ENCODE data around the gene PRPF8.
"Not testable (repeated sequence)": the region's sequence is repeated elsewhere in the genome, so short reads cannot be mapped to it uniquely, and the experiment has no call there.

The PRPF8 gene

GRCh38 chr17:1688405-1688804 lies 3.7 kb upstream of the PRPF8 start:
- DNase-seq: not testable (repeated sequence)

GRCh38 chr17:1686086-1686485 lies 1.4 kb upstream of the PRPF8 start:
- no peak for DNase-seq

- no peak for DNase-seq
These were observed 1.2 kb downstream of the PRPF8 start for GRCh38 chr17:1683459-1683858.

GRCh38 chr17:1676401-1676800 lies 8.3 kb downstream of the PRPF8 start:
- DNase-seq: no peak

GRCh38 chr17:1673041-1673785 lies 11.5 kb downstream of the PRPF8 start:
- DNase-seq: no peak

GRCh38 chr17:1663934-1664333 lies 20.7 kb downstream of the PRPF8 start:
- DNase-seq: not testable (repeated sequence)

GRCh38 chr17:1661045-1661444 lies 23.6 kb downstream of the PRPF8 start:
- DNase-seq: no peak

- DNase-seq: no peak
These were observed 26.6 kb downstream of the PRPF8 start for GRCh38 chr17:1658100-1658499.

GRCh38 chr17:1653735-1654134 lies 30.9 kb downstream of the PRPF8 start:
- DNase-seq: no peak

- DNase-seq: not testable (repeated sequence)
These were observed 31.9 kb downstream of the PRPF8 start for GRCh38 chr17:1652794-1653193.

- DNase-seq: no peak
These were observed 33.2 kb downstream of the PRPF8 start for GRCh38 chr17:1651559-1651844.

GRCh38 chr17:1650731-1651558 lies 33.7 kb downstream of the PRPF8 start:
- no peak for DNase-seq

GRCh38 chr17:1649844-1650501 lies 34.7 kb downstream of the PRPF8 start, which contains the start of gene RILP:
RILP (minus strand) TSS chr17:1649866; CDS start chr17:1649804, 62 bp downstream.
- DNase-seq: no peak

- peak; percentile 39 for DNase-seq
These were observed 35.5 kb downstream of the PRPF8 start for GRCh38 chr17:1648963-1649843.

- no peak for DNase-seq
These were observed 36.3 kb downstream of the PRPF8 start for GRCh38 chr17:1648173-1648962.

GRCh38 chr17:1647802-1648171 lies 36.9 kb downstream of the PRPF8 start:
- no peak for DNase-seq

- no peak for DNase-seq
These were observed 38.3 kb downstream of the PRPF8 start for GRCh38 chr17:1646199-1646875.

GRCh38 chr17:1645207-1646171 lies 39.2 kb downstream of the PRPF8 start, which contains the start of gene SCARF1:
SCARF1 (minus strand) TSS chr17:1645732; CDS start chr17:1645697, 35 bp downstream.
- no peak for DNase-seq

GRCh38 chr17:1644493-1645206 lies 40.0 kb downstream of the PRPF8 start:
- no peak for DNase-seq

All from NCI-H1092 (cell line).